ENCODE measurements around the gene SERPINB10.

The SERPINB10 gene

DNA sequence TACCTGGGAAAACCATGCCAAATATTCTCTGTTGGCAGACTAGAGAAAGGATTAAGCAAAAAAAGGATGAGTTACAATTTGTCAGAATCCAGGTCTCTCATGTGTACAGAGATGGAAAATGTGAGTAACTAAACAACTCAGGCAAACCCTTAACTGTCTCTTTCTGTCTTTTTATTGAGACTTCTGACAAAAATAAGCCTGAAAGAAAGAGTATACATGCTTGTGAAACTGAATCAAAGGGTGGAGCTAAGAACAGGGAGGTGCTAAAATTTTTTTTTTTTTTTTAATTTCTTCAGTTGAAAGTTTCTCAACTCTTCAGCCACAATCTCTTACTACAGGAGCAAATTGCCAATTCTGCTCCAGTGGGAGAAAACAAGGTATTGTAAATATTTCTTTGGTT lies at the start of gene SERPINB10:
TSS of gene SERPINB10 (plus strand) at position 295 of the 400 bp plus-strand sequence. CDS start 7,553 bp downstream, outside the sequence.
- no peak for DNase-seq

- no peak for DNase-seq
Observed at GRCh38 chr18:63858456-63858855, 49.3 kb upstream of the SERPINB10 start.

GRCh38 chr18:63859781-63860475 lies 47.8 kb upstream of the SERPINB10 start:
- no peak for DNase-seq

- no peak for DNase-seq
Observed at GRCh38 chr18:63860531-63860930, 47.2 kb upstream of the SERPINB10 start.

DNA sequence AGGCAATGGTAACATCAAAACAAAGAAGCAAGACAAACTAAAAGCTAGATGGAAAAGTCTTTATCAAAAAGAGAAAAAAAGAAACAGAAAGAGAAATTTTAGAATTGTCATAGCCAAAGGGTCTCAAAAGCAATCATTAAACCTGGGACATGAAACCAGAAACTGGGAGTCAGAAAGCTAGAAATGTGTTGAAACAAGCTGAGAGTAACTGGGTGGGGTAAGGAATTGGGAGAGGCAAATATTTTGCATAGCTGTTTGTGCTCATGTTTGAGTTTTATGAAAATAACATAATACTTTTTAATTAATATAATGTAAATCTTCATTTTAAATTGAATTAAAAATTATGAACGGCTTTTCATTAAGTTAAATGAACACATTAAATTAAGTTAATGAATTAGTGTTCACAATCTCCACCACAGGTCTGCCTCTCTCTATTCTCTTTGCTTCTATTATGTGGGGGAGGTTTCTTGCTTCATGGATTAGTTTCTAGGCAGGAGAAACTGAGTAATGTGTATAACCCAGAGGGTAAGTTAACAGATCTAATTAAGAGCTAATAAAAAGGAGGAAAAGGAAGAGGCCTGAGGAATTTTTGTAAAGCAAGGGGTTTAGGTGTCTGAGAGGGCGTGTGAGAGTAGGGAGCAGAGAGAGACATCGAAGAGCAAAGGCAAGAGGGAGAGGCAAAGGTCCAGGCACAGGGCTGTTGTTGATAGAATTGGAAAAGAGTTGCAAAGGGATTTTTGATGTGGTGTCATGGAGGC lies 40.2 kb upstream of the SERPINB10 start:
- no peak for DNase-seq

DNA sequence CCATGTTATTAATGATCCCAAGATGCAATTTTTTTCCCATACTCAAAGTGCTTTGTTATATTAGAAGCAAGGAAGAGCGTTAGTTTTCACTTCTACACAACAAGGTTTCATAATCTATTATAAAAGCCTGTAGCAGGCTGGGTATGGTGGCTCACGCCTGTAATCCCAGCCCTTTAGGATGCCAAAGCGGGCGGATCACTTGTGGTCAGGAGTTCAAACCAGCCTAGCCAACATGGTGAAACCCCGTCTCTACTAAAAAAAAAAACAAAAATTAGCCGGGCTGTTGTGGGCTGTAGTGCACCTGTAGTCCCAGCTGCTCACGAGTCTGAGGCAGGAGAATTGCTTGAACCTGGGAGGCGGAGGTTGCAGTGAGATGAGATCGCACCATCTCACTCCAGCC lies 39.2 kb upstream of the SERPINB10 start:
- no peak for DNase-seq

DNA sequence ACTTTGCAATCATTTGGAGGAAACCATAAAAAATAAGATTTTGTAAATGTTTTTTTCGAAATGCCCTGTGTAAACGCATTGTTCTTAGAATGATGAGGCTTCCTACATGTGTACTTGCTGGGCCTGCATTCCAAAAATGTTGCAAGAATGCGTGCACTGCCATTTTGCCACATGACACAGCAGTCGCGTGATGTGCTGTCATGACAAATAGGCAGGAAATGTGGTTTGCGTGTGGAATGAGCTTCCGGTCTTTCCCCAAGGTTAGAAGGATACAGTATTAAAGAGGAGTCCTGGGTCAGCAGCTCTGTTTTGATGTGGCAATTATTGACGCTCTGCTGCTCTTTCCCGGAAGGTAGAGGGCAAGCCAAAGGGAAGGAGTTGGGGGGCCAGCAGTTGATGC lies 38.4 kb upstream of the SERPINB10 start:
- DNase-seq: no peak

GRCh38 chr18:63869851-63870250 lies 37.9 kb upstream of the SERPINB10 start:
- no peak for DNase-seq

DNA sequence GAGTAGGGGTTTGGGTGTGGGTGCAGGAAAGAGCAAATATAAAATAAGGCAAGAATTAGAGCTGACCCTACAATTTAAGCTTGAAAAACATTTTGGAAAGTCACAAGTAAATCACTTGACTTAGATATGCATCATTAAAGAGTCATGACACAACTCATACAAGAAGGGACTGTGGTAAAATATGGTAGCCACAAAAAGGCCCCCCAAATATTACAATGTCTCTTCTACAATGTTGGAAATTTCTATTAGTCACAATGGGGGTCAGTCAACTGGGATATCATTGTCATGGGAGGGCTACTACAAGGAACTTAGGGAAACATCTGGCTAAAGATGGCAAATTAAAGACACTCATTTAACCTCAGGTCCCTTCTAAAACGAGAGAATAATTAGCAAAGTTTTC lies 35.9 kb upstream of the SERPINB10 start:
- no peak for DNase-seq

- DNase-seq: no peak
Observed at GRCh38 chr18:63872586-63872985, 35.2 kb upstream of the SERPINB10 start.

DNA sequence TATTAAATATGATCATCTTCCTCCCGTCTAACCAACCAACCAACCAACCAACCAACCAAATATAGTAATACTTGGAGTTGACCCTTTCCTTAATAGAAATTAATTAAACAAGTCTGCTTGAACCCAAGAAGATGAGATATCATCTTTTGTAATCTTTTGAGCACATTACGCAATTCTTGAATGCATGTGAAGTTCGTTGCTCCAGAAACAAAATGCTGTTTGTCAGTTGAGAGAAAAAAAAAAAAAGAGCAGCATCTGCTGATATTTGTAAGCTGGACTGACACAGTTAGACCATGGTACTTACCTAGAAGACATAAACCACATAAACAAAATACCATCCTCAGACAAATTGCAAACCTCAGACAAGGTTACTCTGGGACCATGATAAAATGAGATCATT lies 29.4 kb upstream of the SERPINB10 start:
- DNase-seq: no peak

- no peak for DNase-seq
Observed at GRCh38 chr18:63878925-63879324, 28.8 kb upstream of the SERPINB10 start.

DNA sequence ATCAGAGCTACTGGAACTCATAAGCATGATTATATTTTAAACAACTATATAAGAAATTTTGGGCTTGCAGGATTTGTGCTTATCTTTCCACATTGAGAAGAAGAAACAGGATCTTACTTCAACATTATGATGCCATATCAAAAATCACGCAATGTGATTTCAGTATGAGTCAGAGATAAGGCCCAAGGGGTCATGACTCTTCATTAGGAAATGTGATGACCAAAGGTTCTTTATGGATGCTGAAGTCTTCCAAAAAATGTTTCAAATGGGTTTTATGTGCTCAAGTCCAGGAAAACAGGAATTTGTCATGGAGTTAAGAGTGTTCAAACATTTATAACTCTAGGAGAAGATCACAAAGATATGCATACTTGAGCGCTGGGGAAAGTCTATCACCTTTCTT lies 28.0 kb upstream of the SERPINB10 start:
- no peak for DNase-seq

GRCh38 chr18:63881851-63882250 lies 25.9 kb upstream of the SERPINB10 start:
- DNase-seq: no peak

GRCh38 chr18:63882333-63883141 lies 25.2 kb upstream of the SERPINB10 start:
- no peak for DNase-seq

DNA sequence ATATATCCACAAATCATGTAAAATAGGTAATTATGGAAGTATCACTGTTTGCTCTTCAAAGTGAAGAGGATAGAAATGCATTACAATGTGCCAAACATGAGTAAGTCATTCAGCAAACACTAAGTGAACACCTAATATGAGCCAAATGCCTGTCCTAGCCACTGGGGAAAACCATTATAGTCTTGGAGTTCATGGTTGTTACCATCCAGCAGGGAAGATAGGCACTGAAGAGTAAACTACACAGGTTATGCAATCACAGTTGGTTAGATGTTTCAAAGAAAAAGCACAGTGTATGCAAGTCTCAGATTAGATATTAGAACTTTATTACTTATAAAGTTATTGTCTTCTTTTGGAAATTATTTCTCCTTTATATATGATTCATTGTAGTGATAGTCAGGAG lies 24.1 kb upstream of the SERPINB10 start:
- no peak for DNase-seq

DNA sequence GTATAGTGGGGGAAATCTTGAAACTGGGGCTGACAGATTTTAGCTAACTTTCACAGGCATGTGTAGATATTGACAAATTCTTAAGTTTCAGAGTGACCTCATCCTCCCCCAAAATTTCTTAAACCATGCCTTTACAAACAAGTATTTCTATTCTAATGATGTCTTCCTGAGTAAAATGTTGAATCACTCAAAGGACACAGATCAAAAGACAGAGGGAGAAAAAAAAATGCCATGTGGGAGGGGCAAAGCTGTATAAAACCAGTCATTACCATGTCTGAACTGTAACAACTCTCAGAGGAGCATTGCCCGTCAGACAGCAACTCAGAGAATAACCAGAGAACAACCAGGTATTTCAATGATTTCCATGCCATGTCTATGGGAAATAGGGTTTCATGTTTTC lies 20.3 kb upstream of the SERPINB10 start, which contains the start of gene SERPINB2:
TSS of gene SERPINB2 (plus strand) at position 282 of the 400 bp plus-strand sequence. CDS start 3,740 bp downstream, outside the sequence.
- DNase-seq: no peak

DNA sequence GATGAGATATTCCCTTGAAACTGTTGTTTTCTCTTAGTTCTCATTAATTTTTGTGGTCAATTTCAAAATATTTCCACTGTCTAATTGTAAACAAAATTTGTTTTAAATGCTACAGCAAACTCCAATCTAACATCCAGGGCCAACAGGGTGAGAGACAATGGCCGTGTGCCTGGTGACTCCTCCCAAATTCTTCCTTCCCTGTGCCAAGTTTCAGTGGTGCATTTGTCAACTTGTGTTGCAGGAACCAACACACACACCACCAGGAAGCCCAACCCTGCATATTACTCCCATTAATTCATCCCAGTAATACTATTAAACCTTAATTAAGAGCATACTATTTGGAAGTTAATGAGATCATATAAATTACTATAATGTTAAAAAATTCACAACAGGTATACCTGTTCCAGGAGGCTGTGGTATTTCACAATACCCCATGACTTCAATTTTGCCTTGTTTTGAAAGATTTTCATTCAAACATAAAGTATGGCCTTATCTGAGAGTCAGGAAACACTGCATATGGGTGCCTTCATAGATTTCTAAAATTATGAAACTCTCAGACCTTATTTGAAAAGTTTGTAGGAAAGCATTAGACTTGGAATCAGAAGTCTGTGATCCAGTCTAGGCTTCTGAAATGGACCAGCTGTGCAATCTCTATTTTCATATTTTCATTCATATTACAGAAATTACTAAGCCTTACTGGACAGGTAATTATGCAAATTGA lies 19.1 kb upstream of the SERPINB10 start:
- DNase-seq: no peak

DNA sequence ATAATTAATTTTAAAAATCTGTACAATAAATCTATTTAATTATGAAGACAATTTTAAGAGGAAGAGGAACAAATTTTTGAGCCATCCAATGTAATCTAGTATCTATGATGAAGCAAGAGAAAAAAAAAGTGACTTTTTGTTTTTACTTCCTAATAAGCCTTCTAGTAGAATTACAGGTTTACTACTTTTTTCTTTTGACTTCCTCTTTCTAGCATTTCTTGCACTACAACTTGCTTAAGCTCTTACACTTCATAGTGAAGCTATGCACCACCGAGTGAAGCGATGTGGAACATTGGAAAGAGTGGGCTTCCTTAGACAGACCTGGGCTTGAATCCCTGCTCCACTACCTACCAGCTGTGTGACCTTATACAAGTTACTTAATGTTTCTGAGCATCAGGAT lies 18.1 kb upstream of the SERPINB10 start:
- no peak for DNase-seq

GRCh38 chr18:63890237-63890949 lies 17.4 kb upstream of the SERPINB10 start:
- DNase-seq: no peak

DNA sequence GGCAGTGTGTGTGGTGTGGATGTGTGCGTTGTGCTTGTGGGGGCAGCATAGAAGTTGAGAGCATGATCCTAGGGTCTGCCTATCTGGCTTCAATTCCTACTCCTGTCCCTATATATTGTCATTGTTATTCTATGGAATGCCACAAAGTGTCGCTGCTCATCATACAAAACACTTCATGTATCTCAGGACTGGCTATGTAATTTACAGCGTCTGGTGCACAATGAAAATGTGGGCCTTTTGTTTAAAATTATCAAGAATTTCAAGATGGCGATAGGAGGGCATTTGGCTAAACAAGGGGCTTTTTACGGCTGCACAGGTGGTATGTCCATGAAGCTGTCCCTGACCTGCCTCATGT lies 16.8 kb upstream of the SERPINB10 start:
- no peak for DNase-seq

DNA sequence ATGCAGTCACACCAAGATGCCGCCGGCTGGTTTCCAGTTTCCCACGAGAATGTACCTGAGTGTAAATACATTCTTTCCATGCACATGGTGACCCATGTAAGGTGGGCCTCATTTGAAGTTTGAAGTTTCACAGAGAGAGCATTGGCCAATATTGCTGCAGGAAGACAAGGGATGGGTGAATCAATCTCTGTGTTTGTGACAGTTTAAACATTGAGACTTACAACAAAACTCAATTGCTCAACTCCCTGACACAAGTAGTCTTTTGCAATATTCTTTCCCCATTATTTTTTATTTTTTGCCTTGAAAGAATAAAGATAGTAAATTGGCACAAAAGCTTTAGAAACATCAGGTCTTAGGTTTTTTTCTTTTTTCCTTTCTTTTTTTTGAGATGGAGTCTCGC lies 15.2 kb upstream of the SERPINB10 start:
- DNase-seq: no peak
